ENCODE data around the gene CCDC39.

CCDC39 gene

GRCh38 chr3:180694321-180694720, 15.0 kb upstream of the CCDC39 start:
- no peak for DNase-seq (ENCODE audit: low spot score)
- TF ChIP-seq CTCF (IDR thresholded peaks at IDR 0.05; ENCODE audit: extremely low read depth, missing control alignments) = no peak

- TF ChIP-seq CTCF (IDR thresholded peaks at IDR 0.05; ENCODE audit: extremely low read depth, missing control alignments) = no peak
- DNase-seq (ENCODE audit: low spot score) = no peak
These were observed 14.4 kb upstream of the CCDC39 start for GRCh38 chr3:180693656-180694055.

DNA sequence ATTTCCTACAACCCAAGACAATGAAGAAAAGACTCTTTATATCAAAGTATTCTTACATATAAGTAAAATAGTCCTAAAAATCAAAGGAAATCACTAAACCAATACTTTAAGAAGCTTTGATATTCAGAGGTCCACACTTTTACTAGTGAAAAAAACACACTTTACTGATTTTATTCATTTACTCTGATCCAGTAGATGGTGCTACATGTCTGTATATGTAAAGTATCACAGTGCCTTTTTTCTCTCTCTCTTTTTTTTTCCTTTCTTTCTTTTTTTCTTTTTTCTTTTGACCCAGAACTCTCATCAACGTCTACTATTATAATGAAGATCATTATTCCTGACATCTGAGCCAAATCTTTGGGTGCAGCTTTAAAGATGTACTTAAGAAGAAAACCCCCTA, 10.8 kb upstream of the CCDC39 start:
- no peak for DNase-seq (ENCODE audit: low spot score)

DNA sequence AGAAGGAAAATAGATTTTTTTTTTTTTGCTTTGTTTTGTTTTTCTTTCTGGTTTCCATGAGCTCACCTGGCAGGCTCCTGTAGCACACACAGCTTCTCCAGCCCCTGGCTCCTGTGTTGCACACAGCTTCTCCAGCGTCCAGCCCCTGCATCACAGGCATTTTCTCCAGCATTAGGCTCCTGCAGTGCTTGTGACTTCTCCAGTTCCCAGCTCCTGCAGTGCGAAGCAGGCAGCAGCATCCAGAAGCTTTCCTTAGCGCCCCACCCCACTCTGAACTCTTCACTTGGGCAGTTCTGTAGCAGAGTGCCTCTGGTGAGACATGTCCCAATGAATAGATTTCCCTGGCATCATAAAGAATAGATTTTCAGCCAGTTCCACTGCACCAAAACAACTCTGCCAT, 5.5 kb upstream of the CCDC39 start:
- no peak for TF ChIP-seq CTCF (IDR thresholded peaks at IDR 0.05; ENCODE audit: extremely low read depth, missing control alignments)
- DNase-seq (ENCODE audit: low spot score) = no peak

More for the DNA sequence above, 10.8 kb upstream of the CCDC39 start:
- TF ChIP-seq CTCF (IDR thresholded peaks at IDR 0.05; ENCODE audit: extremely low read depth, missing control alignments) = no peak

GRCh38 chr3:180683816-180684215, 4.5 kb upstream of the CCDC39 start:
- no peak for DNase-seq (ENCODE audit: low spot score)
- no peak for TF ChIP-seq CTCF (IDR thresholded peaks at IDR 0.05; ENCODE audit: extremely low read depth, missing control alignments)

DNA sequence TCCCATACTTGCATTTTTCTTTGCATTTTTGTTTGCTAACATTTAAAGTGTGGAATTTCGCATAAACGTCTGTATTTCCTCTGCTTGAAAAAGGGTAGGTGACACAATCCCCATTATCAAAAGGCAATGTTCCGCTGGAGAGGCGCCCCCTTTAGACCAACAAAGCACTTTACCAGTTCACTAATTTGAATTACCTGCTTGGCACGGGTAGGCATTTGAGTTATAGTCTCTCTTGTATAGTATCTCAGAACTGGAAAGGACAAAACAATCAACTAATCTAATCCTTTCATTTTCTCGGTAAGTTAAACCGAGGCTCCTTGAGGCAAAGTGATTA, 775 bp upstream of the CCDC39 start:
- peak; percentile 26 for DNase-seq (ENCODE audit: low spot score)
- TF ChIP-seq CTCF (IDR thresholded peaks at IDR 0.05; ENCODE audit: extremely low read depth, missing control alignments) = peak; percentile 34

GRCh38 chr3:180678231-180678630, 1.1 kb downstream of the CCDC39 start:
- no peak for TF ChIP-seq CTCF (IDR thresholded peaks at IDR 0.05; ENCODE audit: extremely low read depth, missing control alignments)
- DNase-seq (ENCODE audit: low spot score) = no peak
